ENCODE data around the gene AGAP9.

The AGAP9 gene

DNA sequence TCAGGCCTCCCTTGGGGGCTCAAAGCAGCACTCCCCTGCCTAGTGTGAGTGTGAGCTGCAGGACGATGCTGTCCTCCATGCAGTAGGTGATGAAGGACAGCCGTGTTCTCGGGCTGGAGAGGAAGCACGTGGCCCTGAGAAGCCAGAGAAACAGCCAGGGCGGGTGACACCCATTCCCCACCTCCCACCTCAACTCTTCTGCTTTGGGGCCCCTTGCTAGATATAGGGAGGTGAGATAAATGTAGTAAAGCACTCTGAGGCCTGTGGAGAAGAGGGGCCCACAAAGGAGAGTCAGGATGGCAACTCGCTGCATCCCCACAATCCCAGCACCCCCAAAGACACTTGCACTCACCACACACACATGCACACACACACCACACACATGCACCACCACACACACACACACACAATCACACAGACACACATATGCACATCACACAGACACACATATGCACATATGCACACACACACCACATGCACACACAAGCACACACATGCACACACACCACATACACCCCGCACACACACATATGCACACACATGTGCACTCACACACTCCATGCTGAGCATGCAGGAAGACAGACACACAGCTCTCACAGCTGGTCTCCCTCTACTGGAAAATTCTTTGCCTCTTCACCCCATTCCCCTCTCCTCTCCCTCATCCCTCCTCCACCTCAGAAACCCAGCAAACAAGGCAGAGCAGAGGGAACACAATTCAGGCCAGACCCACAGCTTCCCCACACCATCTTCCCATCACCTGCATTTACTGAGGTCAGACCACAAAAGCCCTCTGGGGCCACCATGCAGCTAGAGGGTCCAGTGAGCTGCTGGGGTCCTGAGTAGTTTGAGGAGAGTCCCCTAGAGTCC lies 70.1 kb downstream of the AGAP9 start:
- H3K9ac ChIP-seq (ENCODE audit: low read length), result no peak overlapping the region
- no peaks in the 10 kb centered on the region for H3K9me3 ChIP-seq (ENCODE audit: control insufficient read depth, low read length)
- H3K4me1 ChIP-seq (ENCODE audit: control insufficient read depth, insufficient read depth, low read length), result peaks cover 4% of the 10 kb centered on the region
- H3K27me3 ChIP-seq (ENCODE audit: control insufficient read depth, insufficient read depth, low read length), result no peaks in the 10 kb centered on the region
- H3K4me3 ChIP-seq (ENCODE audit: low read length), result no peak overlapping the region
- H3K36me3 ChIP-seq (ENCODE audit: control insufficient read depth, insufficient read depth, low read length), result no peaks in the 10 kb centered on the region

DNA sequence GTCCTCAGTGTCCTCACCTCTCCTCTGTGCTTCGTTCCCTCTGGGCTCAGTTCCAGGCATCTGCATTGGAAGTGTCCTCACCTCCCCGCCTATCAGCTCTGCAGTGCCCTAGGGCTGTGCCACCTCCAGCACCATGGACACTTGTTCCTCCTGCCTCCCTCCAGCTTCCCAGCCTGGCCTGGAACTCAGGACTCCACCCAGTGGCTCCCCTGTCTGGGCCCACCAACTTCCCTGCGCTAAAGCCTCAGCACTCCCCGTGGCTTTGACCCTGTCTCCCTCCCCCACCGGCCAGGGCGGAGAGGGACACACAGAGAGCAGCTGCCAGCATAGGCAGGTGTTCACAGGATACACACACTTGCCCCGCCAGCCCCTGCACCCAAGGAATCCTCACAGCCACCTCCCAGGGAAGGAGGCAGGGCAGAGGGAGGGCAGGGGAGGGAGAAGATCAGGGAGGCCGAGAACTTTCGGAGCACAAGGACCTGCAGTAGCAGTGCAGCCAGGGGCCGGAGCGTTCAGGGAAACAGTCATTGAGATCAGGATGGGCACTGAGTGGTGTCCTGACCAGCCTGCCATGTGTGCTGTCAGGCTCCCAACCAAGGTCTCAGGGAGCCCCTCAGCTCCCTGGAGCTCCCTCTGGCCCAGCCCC lies 70.8 kb downstream of the AGAP9 start:
- Histone ChIP-seq H3K4me3 (ENCODE audit: low read length) (no peak overlapping the region), H3K4me1 (ENCODE audit: control insufficient read depth, insufficient read depth, low read length) (no peaks in the 10 kb centered on the region)

GRCh38 chr10:47451998-47452494 lies 71.4 kb downstream of the AGAP9 start:
- no peaks in the 10 kb centered on the region for H3K27me3 ChIP-seq (ENCODE audit: control insufficient read depth, insufficient read depth, low read length)
- no peaks in the 10 kb centered on the region for H3K9me3 ChIP-seq (ENCODE audit: control insufficient read depth, low read length)
- no peaks in the 10 kb centered on the region for H3K36me3 ChIP-seq (ENCODE audit: control insufficient read depth, insufficient read depth, low read length)
- H3K4me3 ChIP-seq (ENCODE audit: low read length), result no peak overlapping the region
- no peak overlapping the region for H3K9ac ChIP-seq (ENCODE audit: low read length)
- no peaks in the 10 kb centered on the region for H3K4me1 ChIP-seq (ENCODE audit: control insufficient read depth, insufficient read depth, low read length)

More for the DNA sequence above, 70.8 kb downstream of the AGAP9 start:
- no peaks in the 10 kb centered on the region for H3K9me3 ChIP-seq (ENCODE audit: control insufficient read depth, low read length)
- no peaks in the 10 kb centered on the region for H3K27me3 ChIP-seq (ENCODE audit: control insufficient read depth, insufficient read depth, low read length)
- H3K9ac ChIP-seq (ENCODE audit: low read length), result no peak overlapping the region
- no peaks in the 10 kb centered on the region for H3K36me3 ChIP-seq (ENCODE audit: control insufficient read depth, insufficient read depth, low read length)

Measured in mucosa of stomach (tissue), 1 donor.